GM10847 (cell line): ENCODE results near the gene HBQ1.
A peak's percentile ranks its signal among the peaks of the same experiment; 100 is the strongest.

Experiments
- POLR2A ChIP-seq: IDR thresholded peaks from 2 replicates; pipeline ENCODE4 v1.6.1; 2011; ENCODE audit not compliant: insufficient read length; ENCODE audit errors: extremely low read depth

HBQ1 gene

GRCh38 chr16:189604-190186 is 9.4 kb downstream of the HBQ1 start:
- no peak for TF ChIP-seq POLR2A

GRCh38 chr16:191831-192230 is 11.6 kb downstream of the HBQ1 start:
- no peak for TF ChIP-seq POLR2A

- TF ChIP-seq POLR2A, result no peak
Observed at GRCh38 chr16:192686-193085, 12.4 kb downstream of the HBQ1 start.

GRCh38 chr16:193441-193840 is 13.2 kb downstream of the HBQ1 start:
- TF ChIP-seq POLR2A, result no peak

- TF ChIP-seq POLR2A, result no peak
Observed at GRCh38 chr16:194516-194915, 14.3 kb downstream of the HBQ1 start.

- no peak for TF ChIP-seq POLR2A
Observed at GRCh38 chr16:200388-200787, 20.1 kb downstream of the HBQ1 start.

GRCh38 chr16:203246-203645 is 23.0 kb downstream of the HBQ1 start:
- TF ChIP-seq POLR2A, result no peak

- TF ChIP-seq POLR2A, result no peak
Observed at GRCh38 chr16:212999-213398, 32.7 kb downstream of the HBQ1 start.

- no peak for TF ChIP-seq POLR2A
Observed at GRCh38 chr16:220021-220420, 39.8 kb downstream of the HBQ1 start.

GRCh38 chr16:228151-228851 is 48.0 kb downstream of the HBQ1 start:
- no peak for TF ChIP-seq POLR2A

GRCh38 chr16:228852-229730 is 48.8 kb downstream of the HBQ1 start, which contains the start of gene LUC7L:
LUC7L (minus strand) TSS chr16:229449; CDS start chr16:229339, 110 bp downstream.
- TF ChIP-seq POLR2A, result peak; percentile 99

- no peak for TF ChIP-seq POLR2A
Observed at GRCh38 chr16:229731-230281, 49.5 kb downstream of the HBQ1 start.
